Measurements from ENCODE around the gene SAXO1. TPM values are rescaled to one million over a fixed set of nuclear protein-coding genes. Genes with fewer than 3 reads are reported as not detected.
"Not testable (repeated sequence)": the region's sequence is repeated elsewhere in the genome, so short reads cannot be mapped to it uniquely, and the experiment has no call there.

SAXO1 gene
- total and polyA plus RNA-seq, 5 experiments from 2014 or later, result 0.10 to 0.46 (median 0.32) TPM; not detected in 1

- Mint-ChIP-seq H3K27ac (no peak overlapping the region), H3K9me3 (peaks cover 0 to 14% (median 10%) of the 10 kb centered on the region in 9 donors), H3K4me1 (no peaks in the 10 kb centered on the region), H3K27me3 (peaks cover 0 to 4% (median 0%) of the 10 kb centered on the region in 5 donors), H3K4me3 (no peak overlapping the region), H3K36me3 (peaks cover 2 to 12% (median 10%) of the 10 kb centered on the region in 3 donors)
- no peak for DNase-seq
- no peak for ATAC-seq
- POLR2A ChIA-PET, result no interaction called here
Observed at GRCh38 chr9:18994263-18994916, 38.6 kb downstream of the SAXO1 start.

GRCh38 chr9:18991197-18991596 lies 41.8 kb downstream of the SAXO1 start:
- H3K27ac Mint-ChIP-seq, DNase-seq, H3K27me3 Mint-ChIP-seq, H3K9me3 Mint-ChIP-seq, H3K4me1 Mint-ChIP-seq, POLR2A ChIA-PET, H3K4me3 Mint-ChIP-seq, ATAC-seq, H3K36me3 Mint-ChIP-seq: not testable (repeated sequence)

GRCh38 chr9:18990494-18990893 lies 42.5 kb downstream of the SAXO1 start:
- H3K27me3 Mint-ChIP-seq, result no peaks in the 10 kb centered on the region
- POLR2A ChIA-PET, result no interaction called here
- no peaks in the 10 kb centered on the region for H3K9me3 Mint-ChIP-seq
- no peak for ATAC-seq
- no peaks in the 10 kb centered on the region for H3K4me1 Mint-ChIP-seq
- H3K36me3 Mint-ChIP-seq, result no peaks in the 10 kb centered on the region
- DNase-seq, result no peak
- H3K4me3 Mint-ChIP-seq, result no peak overlapping the region
- no peak overlapping the region for H3K27ac Mint-ChIP-seq

- ATAC-seq, result no peak
- H3K4me3 Mint-ChIP-seq, result no peak overlapping the region
Observed at GRCh38 chr9:18989865-18990264, 43.1 kb downstream of the SAXO1 start.

GRCh38 chr9:18989097-18989496 lies 43.9 kb downstream of the SAXO1 start:
- Mint-ChIP-seq H3K36me3 (no peaks in the 10 kb centered on the region), H3K4me1 (peaks cover 0 to 6% (median 1%) of the 10 kb centered on the region in 4 donors), H3K27ac (no peak overlapping the region), H3K9me3 (peaks cover 0 to 2% (median 0%) of the 10 kb centered on the region in 9 donors), H3K27me3 (no peaks in the 10 kb centered on the region), H3K4me3 (no peak overlapping the region)
- DNase-seq (no peak), ATAC-seq (no peak)
- POLR2A ChIA-PET, result interaction anchor here (0.6 kb wide), 1 partner anchor 356 kb away, joined by 3 read pairs; no protein-coding TSS in a partner anchor

More at GRCh38 chr9:18989865-18990264, 43.1 kb downstream of the SAXO1 start:
- POLR2A ChIA-PET, result no interaction called here
- Mint-ChIP-seq H3K4me1 (no peaks in the 10 kb centered on the region), H3K36me3 (no peaks in the 10 kb centered on the region), H3K27ac (no peak overlapping the region), H3K27me3 (no peaks in the 10 kb centered on the region), H3K9me3 (no peaks in the 10 kb centered on the region)
- DNase-seq, result no peak

- Mint-ChIP-seq H3K4me3 (no peak overlapping the region), H3K36me3 (peaks cover 0 to 1% (median 0%) of the 10 kb centered on the region in 3 donors), H3K4me1 (peaks cover 0 to 6% (median 1%) of the 10 kb centered on the region in 4 donors), H3K9me3 (peaks cover 0 to 10% (median 2%) of the 10 kb centered on the region in 9 donors), H3K27me3 (no peaks in the 10 kb centered on the region), H3K27ac (no peak overlapping the region)
- no peak for DNase-seq
- ATAC-seq, result no peak
- POLR2A ChIA-PET, result no interaction called here
Observed at GRCh38 chr9:18988003-18988402, 45.0 kb downstream of the SAXO1 start.

- POLR2A ChIA-PET, result no interaction called here
- peaks cover 0 to 5% (median 0%) of the 10 kb centered on the region in 3 donors for H3K36me3 Mint-ChIP-seq
- peaks cover 0 to 15% (median 6%) of the 10 kb centered on the region in 9 donors for H3K9me3 Mint-ChIP-seq
- H3K27me3 Mint-ChIP-seq, result peaks cover 0 to 2% (median 0%) of the 10 kb centered on the region in 5 donors
- ATAC-seq (no peak), DNase-seq (no peak)
- peaks cover 0 to 6% (median 1%) of the 10 kb centered on the region in 4 donors for H3K4me1 Mint-ChIP-seq
- H3K4me3 Mint-ChIP-seq, result no peak overlapping the region
- no peak overlapping the region for H3K27ac Mint-ChIP-seq
Observed at GRCh38 chr9:18985996-18986395, 47.0 kb downstream of the SAXO1 start.

- DNase-seq (no peak), ATAC-seq (no peak)
- Mint-ChIP-seq H3K27ac (no peak overlapping the region), H3K4me1 (peaks cover 0 to 6% (median 1%) of the 10 kb centered on the region in 4 donors), H3K27me3 (peaks cover 0 to 2% (median 0%) of the 10 kb centered on the region in 5 donors), H3K4me3 (no peak overlapping the region), H3K9me3 (peaks cover 0 to 15% (median 6%) of the 10 kb centered on the region in 9 donors), H3K36me3 (peaks cover 0 to 5% (median 0%) of the 10 kb centered on the region in 3 donors)
- POLR2A ChIA-PET, result no interaction called here
Observed at GRCh38 chr9:18985464-18985951, 47.5 kb downstream of the SAXO1 start.

- Mint-ChIP-seq H3K36me3 (peaks cover 0 to 5% (median 0%) of the 10 kb centered on the region in 3 donors), H3K4me3 (no peak overlapping the region), H3K27me3 (peaks cover 0 to 10% (median 2%) of the 10 kb centered on the region in 5 donors), H3K4me1 (peaks cover 0 to 6% (median 1%) of the 10 kb centered on the region in 4 donors), H3K27ac (no peak overlapping the region), H3K9me3 (peaks cover 0 to 15% (median 6%) of the 10 kb centered on the region in 9 donors)
- no peak for DNase-seq
- no peak for ATAC-seq
- POLR2A ChIA-PET, result no interaction called here
Observed at GRCh38 chr9:18982262-18982620, 50.8 kb downstream of the SAXO1 start.

- Mint-ChIP-seq H3K4me3 (no peak overlapping the region), H3K36me3 (peaks cover 0 to 5% (median 0%) of the 10 kb centered on the region in 3 donors), H3K4me1 (peaks cover 2 to 10% (median 2%) of the 10 kb centered on the region in 4 donors), H3K27ac (no peak overlapping the region), H3K9me3 (peaks cover 0 to 15% (median 6%) of the 10 kb centered on the region in 9 donors), H3K27me3 (peaks cover 0 to 10% (median 2%) of the 10 kb centered on the region in 5 donors)
- ATAC-seq (no peak), DNase-seq (no peak)
- POLR2A ChIA-PET, result no interaction called here
Observed at GRCh38 chr9:18981476-18982261, 51.3 kb downstream of the SAXO1 start.

GRCh38 chr9:18980189-18980588 lies 52.8 kb downstream of the SAXO1 start:
- POLR2A ChIA-PET, result no interaction called here

GRCh38 chr9:18979367-18979766 lies 53.6 kb downstream of the SAXO1 start:
- Mint-ChIP-seq H3K27ac (no peak overlapping the region), H3K4me3 (no peak overlapping the region), H3K9me3 (peaks cover 0 to 15% (median 6%) of the 10 kb centered on the region in 9 donors), H3K36me3 (peaks cover 0 to 5% (median 0%) of the 10 kb centered on the region in 3 donors), H3K4me1 (peaks cover 0 to 15% (median 7%) of the 10 kb centered on the region in 4 donors), H3K27me3 (peaks cover 0 to 17% (median 2%) of the 10 kb centered on the region in 5 donors)
- no peak for ATAC-seq
- POLR2A ChIA-PET, result no interaction called here
- no peak for DNase-seq

More at GRCh38 chr9:18980189-18980588, 52.8 kb downstream of the SAXO1 start:
- H3K27me3 Mint-ChIP-seq, result peaks cover 0 to 13% (median 2%) of the 10 kb centered on the region in 5 donors
- ATAC-seq, result no peak
- no peak overlapping the region for H3K27ac Mint-ChIP-seq
- no peak for DNase-seq
- H3K4me1 Mint-ChIP-seq, result peaks cover 2 to 19% (median 7%) of the 10 kb centered on the region in 4 donors
- peaks cover 0 to 5% (median 0%) of the 10 kb centered on the region in 3 donors for H3K36me3 Mint-ChIP-seq
- no peak overlapping the region for H3K4me3 Mint-ChIP-seq
- peaks cover 0 to 15% (median 6%) of the 10 kb centered on the region in 9 donors for H3K9me3 Mint-ChIP-seq

GRCh38 chr9:18978188-18978587 lies 54.8 kb downstream of the SAXO1 start:
- DNase-seq (no peak), ATAC-seq (no peak)
- peaks cover 0 to 5% (median 0%) of the 10 kb centered on the region in 3 donors for H3K36me3 Mint-ChIP-seq
- H3K27me3 Mint-ChIP-seq, result peaks cover 2 to 17% (median 8%) of the 10 kb centered on the region in 5 donors
- POLR2A ChIA-PET, result no interaction called here
- H3K4me1 Mint-ChIP-seq, result peaks cover 0 to 13% (median 7%) of the 10 kb centered on the region in 4 donors
- peak overlapping the region in 1 of 10 donors; percentile 5 for H3K27ac Mint-ChIP-seq
- H3K4me3 Mint-ChIP-seq, result no peak overlapping the region
- peaks cover 0 to 9% (median 5%) of the 10 kb centered on the region in 9 donors for H3K9me3 Mint-ChIP-seq
